ENCODE data around the gene IWS1. TPM values are rescaled to one million over a fixed set of nuclear protein-coding genes. Genes with fewer than 3 reads are reported as not detected.
"Not testable (repeated sequence)": the region's sequence is repeated elsewhere in the genome, so short reads cannot be mapped to it uniquely, and the experiment has no call there.

The IWS1 gene
- polyA plus RNA-seq, 10 donors, result 41.6 to 54.7 (median 49.6) TPM

- no peak for DNase-seq
These were observed 36.6 kb upstream of the IWS1 start for GRCh38 chr2:127562936-127563335.

- no peak for DNase-seq
These were observed 35.1 kb upstream of the IWS1 start for GRCh38 chr2:127561371-127561770.

GRCh38 chr2:127560931-127561280 lies 34.6 kb upstream of the IWS1 start:
- no peak for DNase-seq

- DNase-seq, result no peak
These were observed 34.1 kb upstream of the IWS1 start for GRCh38 chr2:127560201-127560930.

- DNase-seq, result no peak
These were observed 33.2 kb upstream of the IWS1 start for GRCh38 chr2:127559454-127559853.

GRCh38 chr2:127558911-127559310 lies 32.6 kb upstream of the IWS1 start:
- DNase-seq, result no peak

GRCh38 chr2:127552846-127553245 lies 26.6 kb upstream of the IWS1 start:
- DNase-seq, result no peak

- DNase-seq, result no peak
These were observed 26.0 kb upstream of the IWS1 start for GRCh38 chr2:127552336-127552735.

- DNase-seq, result no peak
These were observed 25.1 kb upstream of the IWS1 start for GRCh38 chr2:127551221-127551930.

GRCh38 chr2:127546797-127547196 lies 20.5 kb upstream of the IWS1 start:
- DNase-seq, result no peak

GRCh38 chr2:127545796-127546195 lies 19.5 kb upstream of the IWS1 start:
- DNase-seq, result no peak

- DNase-seq, result no peak
These were observed 18.9 kb upstream of the IWS1 start for GRCh38 chr2:127545189-127545588.

- DNase-seq, result not testable (repeated sequence)
These were observed 16.8 kb upstream of the IWS1 start for GRCh38 chr2:127543013-127543501.

GRCh38 chr2:127542231-127542630 lies 15.9 kb upstream of the IWS1 start:
- DNase-seq, result peak in 1 of 3 donors; percentile 13

- peak in 1 of 3 donors; percentile 20 for DNase-seq
These were observed 15.5 kb upstream of the IWS1 start for GRCh38 chr2:127541809-127542208.

- DNase-seq, result no peak
These were observed 11.4 kb upstream of the IWS1 start for GRCh38 chr2:127537644-127538043.

GRCh38 chr2:127536707-127537541 lies 10.6 kb upstream of the IWS1 start:
- no peak for DNase-seq

- no peak for DNase-seq
These were observed 9.6 kb upstream of the IWS1 start for GRCh38 chr2:127535918-127536317.

- DNase-seq, result no peak
These were observed 9.2 kb upstream of the IWS1 start, which contains the start of gene MYO7B for GRCh38 chr2:127535422-127535901. Gene MYO7B (plus strand): TSS chr2:127535683. CDS start chr2:127559723, 24,040 bp downstream.

- no peak for DNase-seq
These were observed 6.0 kb upstream of the IWS1 start for GRCh38 chr2:127532296-127532695.

- no peak for DNase-seq
These were observed 4.9 kb upstream of the IWS1 start for GRCh38 chr2:127531221-127531648.
